Effector memory CD4-positive, alpha-beta T cell (primary cell): Measurements from ENCODE around the gene HSPA1L.
"Not testable (repeated sequence)": the region's sequence is repeated elsewhere in the genome, so short reads cannot be mapped to it uniquely, and the experiment has no call there.

ENCODE experiments used
- DNase-seq, 3 donors: peaks; one replicate each; pipeline ENCODE4 v3.0.0-alpha.2; 2020
- H3K27ac ChIP-seq: 2 replicates; pipeline ENCODE4 v1.7.0; 2013; ENCODE audit warnings: mild to moderate bottlenecking, low read length, moderate library complexity; ENCODE audit not compliant: insufficient read depth, poor library complexity, severe bottlenecking
- H3K27me3 ChIP-seq: replicated peaks from 2 replicates; pipeline ENCODE4 v1.7.0; 2013; ENCODE audit warnings: mild to moderate bottlenecking, low read length; ENCODE audit not compliant: insufficient read depth, control insufficient read depth, poor library complexity, severe bottlenecking
- H3K36me3 ChIP-seq: 2 replicates; pipeline ENCODE4 v1.7.0; 2013; ENCODE audit warnings: mild to moderate bottlenecking, low read length, moderate library complexity; ENCODE audit not compliant: control insufficient read depth, insufficient read depth
- H3K4me1 ChIP-seq: 2 replicates; pipeline ENCODE4 v1.7.0; 2013; ENCODE audit warnings: low read length, mild to moderate bottlenecking; ENCODE audit not compliant: control insufficient read depth, insufficient read depth, poor library complexity, severe bottlenecking
- H3K4me3 ChIP-seq: 2 replicates; pipeline ENCODE4 v1.7.0; 2013; ENCODE audit warnings: low read length, low read depth, mild to moderate bottlenecking; ENCODE audit not compliant: insufficient read depth, poor library complexity, severe bottlenecking
- H3K9me3 ChIP-seq: 2 replicates; pipeline ENCODE4 v1.7.0; 2013; ENCODE audit warnings: mild to moderate bottlenecking, low read length, moderate library complexity; ENCODE audit not compliant: control insufficient read depth

The HSPA1L gene

DNA sequence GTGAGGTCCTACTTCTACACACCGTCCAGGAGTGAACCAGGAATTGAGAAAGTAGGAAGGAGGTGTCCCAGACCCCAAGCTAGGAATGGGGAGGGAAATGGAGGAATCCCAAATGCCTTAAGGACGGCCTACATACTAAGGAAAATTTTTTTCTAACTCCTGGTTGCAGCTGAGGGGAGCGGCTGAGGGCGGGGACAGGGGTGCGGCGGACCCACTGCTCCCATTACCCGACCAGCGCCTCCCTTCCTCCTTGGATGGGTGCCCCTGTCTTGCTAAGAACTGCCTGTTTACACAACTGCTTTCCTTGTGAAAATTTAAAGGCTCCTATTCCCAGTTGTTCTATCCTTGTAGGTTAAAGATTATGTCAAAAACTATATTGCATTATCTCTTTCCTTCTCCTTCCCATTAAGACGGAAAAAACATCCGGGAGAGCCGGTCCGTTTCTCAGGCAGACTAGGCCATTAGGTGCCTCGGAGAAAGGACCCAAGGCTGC lies 11.8 kb upstream of the HSPA1L start:
- DNase-seq = no peak
- no peaks in the 10 kb centered on the region for H3K36me3 ChIP-seq
- H3K4me1 ChIP-seq = peaks cover 23% of the 10 kb centered on the region
- H3K27ac ChIP-seq = peak overlapping the region; percentile 80
- H3K27me3 ChIP-seq = no peaks in the 10 kb centered on the region
- peak overlapping the region; percentile 76 for H3K4me3 ChIP-seq
- no peaks in the 10 kb centered on the region for H3K9me3 ChIP-seq

DNA sequence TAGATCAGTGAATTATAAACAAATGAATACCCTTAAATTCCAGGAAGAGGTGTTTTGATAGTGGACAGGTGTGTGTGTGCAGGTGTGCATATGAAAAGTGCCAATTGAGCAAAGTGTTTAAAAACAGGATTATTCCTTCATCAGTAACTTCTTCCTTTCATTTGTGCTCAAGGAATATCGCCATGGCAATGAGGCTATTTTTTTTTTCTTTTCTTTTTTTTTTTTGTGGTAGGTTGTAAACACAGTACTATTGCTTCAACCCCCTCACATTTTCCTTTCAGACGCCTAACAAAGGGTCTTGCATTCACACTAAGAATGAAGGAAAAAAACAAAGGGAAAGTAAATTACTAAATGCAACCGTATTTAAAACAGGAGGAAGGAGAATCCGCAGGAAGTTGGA lies 10.5 kb upstream of the HSPA1L start:
- no peak overlapping the region for H3K4me3 ChIP-seq
- DNase-seq = no peak

DNA sequence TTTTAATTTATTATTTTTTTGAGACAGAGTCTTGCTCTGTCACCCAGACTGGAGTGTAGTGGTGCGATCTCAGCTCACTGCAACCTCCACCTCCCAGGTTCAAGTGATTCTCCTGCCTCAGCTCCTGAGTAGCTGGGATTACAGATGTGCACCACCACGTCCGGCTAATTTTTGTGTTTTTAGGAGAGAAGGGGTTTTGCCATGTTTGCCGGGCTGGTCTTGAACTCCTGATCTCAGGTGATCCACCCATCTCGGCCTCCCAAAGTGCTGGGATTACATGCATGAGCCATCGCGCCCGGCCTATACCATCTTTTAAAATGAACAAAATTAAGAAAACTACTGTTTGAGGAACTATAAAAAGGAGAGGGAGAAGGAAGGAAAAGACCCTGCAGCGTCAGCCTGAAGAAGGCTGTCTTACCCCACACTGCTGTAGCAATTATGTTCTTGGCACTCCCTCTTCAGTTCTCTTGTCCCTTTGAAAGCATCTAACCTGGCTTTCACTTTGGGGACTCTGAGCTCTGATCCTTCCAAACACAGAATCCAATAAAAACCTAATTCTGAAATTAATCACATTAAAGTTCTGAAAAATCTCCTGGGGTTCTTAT lies 8.6 kb upstream of the HSPA1L start:
- peak overlapping the region; percentile 11 for H3K27ac ChIP-seq
- DNase-seq = not testable (repeated sequence)

More for the DNA sequence above, 10.5 kb upstream of the HSPA1L start:
- no peak overlapping the region for H3K27ac ChIP-seq
- no peaks in the 10 kb centered on the region for H3K9me3 ChIP-seq
- H3K36me3 ChIP-seq = no peaks in the 10 kb centered on the region
- H3K27me3 ChIP-seq = no peaks in the 10 kb centered on the region
- peaks cover 25% of the 10 kb centered on the region for H3K4me1 ChIP-seq

DNA sequence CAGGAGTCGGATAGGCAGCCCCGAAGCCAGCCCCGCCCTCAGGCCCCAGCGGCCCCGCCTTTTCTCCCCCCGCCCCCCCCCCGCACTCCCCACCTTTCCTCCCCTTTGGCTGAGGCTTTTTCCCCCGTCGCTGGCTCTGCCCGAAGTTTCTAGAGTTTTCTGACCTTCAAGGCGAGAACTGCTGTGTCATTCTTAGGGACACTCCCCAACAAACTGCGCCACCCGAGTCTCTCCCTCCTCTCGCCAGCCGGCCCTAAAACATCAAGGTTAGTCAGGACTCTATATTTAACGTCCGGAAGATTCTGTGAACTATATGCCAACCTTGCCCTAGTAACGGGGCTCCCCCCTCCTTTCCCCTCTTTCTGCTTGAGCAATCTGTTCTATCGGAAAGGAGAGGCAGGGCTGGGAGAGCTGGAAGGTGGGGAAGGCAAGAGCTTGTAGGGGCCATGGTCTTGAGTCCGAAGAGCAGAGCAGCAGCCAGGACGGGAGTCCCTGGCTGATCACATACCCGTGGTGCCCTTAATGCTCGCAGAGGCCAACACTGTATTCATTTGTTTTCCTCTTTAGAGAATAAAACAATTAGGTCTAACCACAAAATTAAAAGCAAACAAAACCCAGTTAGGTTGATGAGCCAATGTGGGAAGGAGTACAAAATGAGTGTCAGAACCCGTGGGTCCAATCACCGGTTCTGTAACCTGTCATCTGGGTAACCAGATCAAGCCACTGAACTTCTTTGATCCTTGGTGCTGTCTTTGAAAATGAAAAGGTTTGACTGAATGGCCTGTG lies 7.1 kb upstream of the HSPA1L start:
- no peaks in the 10 kb centered on the region for H3K27me3 ChIP-seq
- peak overlapping the region; percentile 86 for H3K27ac ChIP-seq
- H3K4me1 ChIP-seq = peaks cover 26% of the 10 kb centered on the region
- H3K36me3 ChIP-seq = no peaks in the 10 kb centered on the region
- peak; percentile 46 to 55 (median 53) for DNase-seq
- H3K9me3 ChIP-seq = no peaks in the 10 kb centered on the region
- peak overlapping the region; percentile 73 for H3K4me3 ChIP-seq

More for the DNA sequence above, 8.6 kb upstream of the HSPA1L start:
- peaks cover 24% of the 10 kb centered on the region for H3K4me1 ChIP-seq
- H3K9me3 ChIP-seq, H3K36me3 ChIP-seq, H3K27me3 ChIP-seq, H3K4me3 ChIP-seq: not testable (repeated sequence)

DNA sequence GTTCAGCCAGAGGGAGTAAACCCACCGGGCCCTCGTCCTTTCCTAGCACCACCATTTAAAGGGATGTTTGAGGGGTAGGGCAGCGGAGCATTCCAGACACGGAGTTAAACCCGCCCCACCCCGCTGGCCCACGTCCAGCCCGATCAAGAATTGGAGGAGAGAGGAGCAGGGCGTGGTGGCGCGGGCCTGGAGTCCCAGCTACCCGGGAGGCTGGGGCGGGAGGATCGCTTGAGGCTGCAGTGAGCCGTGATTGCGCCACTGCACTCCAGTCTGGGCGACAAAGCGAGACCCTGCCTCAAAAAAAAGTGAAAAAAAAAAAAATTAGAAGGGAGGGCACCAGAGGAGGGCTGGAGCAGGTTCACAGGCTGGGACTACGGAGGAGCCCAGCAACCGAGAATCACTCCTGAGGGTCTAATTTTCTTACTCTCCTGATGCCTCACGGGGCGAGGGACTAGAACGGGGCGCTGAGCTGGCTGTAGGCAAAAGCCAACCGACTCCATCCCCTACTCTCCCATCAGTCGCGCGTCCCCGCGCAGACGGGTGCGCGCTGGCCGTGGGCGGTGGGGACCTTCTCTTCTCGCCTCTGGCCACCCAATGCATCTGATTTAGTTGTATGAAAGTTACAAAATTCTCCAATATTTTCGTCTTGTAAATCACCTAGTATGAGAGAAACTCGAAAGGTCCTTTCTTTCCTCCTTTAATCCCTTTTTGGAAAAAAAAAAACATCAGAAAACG lies 6.4 kb upstream of the HSPA1L start:
- H3K9me3 ChIP-seq = no peaks in the 10 kb centered on the region
- DNase-seq = no peak
- no peaks in the 10 kb centered on the region for H3K36me3 ChIP-seq
- H3K4me3 ChIP-seq = peak overlapping the region; percentile 73
- H3K27ac ChIP-seq = peak overlapping the region; percentile 86
- H3K4me1 ChIP-seq = peaks cover 21% of the 10 kb centered on the region
- H3K27me3 ChIP-seq = no peaks in the 10 kb centered on the region

DNA sequence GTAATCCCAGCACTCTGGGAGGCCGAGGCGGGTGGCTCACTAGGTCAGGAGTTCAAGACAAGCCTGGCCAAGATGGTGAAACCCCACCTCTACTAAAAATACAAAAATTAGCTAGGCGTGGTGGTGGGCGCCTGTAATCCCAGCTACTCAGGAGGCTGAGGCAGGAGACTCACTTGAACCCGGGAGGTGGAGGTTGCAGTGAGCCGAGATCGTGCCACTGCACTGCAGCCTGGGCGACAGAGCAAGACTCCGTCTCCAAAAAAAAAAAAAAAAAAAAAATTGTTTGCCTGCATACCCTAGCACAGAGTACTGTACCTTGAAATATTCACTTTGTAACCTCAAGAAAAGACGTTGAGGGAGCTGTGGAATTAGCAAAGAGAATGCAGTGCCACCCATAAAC lies 5.3 kb upstream of the HSPA1L start:
- not testable (repeated sequence) for H3K27ac ChIP-seq, DNase-seq, H3K36me3 ChIP-seq, H3K9me3 ChIP-seq, H3K4me3 ChIP-seq, H3K27me3 ChIP-seq
- H3K4me1 ChIP-seq = peaks cover 22% of the 10 kb centered on the region

DNA sequence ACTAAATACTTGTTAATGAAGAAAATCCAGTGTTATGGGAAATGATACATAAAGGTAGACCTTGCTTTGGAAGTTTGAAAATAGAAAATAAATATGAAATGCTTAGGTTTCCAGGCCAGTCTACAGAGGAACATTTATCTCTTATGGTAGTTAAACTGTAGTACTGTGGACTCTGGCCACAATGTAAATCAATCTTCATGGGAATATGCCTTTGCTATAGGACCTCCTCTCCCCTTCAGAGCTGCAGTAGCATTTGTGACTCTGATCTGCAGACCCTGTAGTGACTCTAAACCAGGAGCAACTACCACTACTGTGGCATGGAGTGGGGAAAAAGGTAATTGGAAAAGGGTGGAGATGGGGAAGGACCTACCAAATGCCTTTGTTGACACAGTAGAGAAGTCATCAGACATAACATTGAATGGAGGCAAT lies 4.8 kb upstream of the HSPA1L start:
- peaks cover 24% of the 10 kb centered on the region for H3K4me1 ChIP-seq
- no peaks in the 10 kb centered on the region for H3K9me3 ChIP-seq
- DNase-seq = no peak
- H3K27me3 ChIP-seq = no peaks in the 10 kb centered on the region
- no peaks in the 10 kb centered on the region for H3K36me3 ChIP-seq
- no peak overlapping the region for H3K4me3 ChIP-seq
- no peak overlapping the region for H3K27ac ChIP-seq

DNA sequence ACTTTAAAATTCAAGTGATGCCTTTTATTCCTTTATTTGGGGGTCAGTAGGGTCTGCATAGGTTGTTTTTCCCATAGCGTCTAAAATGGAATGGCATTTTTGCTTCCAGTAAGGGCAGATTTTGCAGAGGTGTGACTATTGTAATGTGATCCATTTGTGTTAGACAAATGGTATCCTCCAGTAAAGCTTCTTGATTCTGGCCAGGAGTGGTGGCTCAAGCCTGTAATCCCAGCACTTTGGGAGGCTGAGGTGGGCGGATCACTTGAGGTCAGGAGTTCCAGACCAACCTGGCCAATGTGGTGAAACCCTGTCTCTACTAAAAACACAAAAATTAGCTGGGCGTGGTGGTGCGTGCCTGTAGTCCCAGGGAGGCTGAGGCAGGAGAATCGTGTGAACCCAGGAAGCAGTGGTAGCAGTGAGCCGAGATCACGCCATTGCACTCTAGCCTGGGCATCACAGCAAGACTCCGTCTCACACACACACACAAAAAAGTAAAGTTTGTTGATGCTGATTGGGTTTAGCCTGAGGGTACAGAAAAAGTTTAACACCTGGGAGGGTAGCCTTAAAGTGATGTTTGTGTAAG lies 2.9 kb upstream of the HSPA1L start:
- not testable (repeated sequence) for H3K9me3 ChIP-seq, H3K27me3 ChIP-seq, H3K36me3 ChIP-seq, DNase-seq
- peaks cover 33% of the 10 kb centered on the region for H3K4me1 ChIP-seq
- peak overlapping the region; percentile 42 for H3K4me3 ChIP-seq
- peak overlapping the region; percentile 65 for H3K27ac ChIP-seq

DNA sequence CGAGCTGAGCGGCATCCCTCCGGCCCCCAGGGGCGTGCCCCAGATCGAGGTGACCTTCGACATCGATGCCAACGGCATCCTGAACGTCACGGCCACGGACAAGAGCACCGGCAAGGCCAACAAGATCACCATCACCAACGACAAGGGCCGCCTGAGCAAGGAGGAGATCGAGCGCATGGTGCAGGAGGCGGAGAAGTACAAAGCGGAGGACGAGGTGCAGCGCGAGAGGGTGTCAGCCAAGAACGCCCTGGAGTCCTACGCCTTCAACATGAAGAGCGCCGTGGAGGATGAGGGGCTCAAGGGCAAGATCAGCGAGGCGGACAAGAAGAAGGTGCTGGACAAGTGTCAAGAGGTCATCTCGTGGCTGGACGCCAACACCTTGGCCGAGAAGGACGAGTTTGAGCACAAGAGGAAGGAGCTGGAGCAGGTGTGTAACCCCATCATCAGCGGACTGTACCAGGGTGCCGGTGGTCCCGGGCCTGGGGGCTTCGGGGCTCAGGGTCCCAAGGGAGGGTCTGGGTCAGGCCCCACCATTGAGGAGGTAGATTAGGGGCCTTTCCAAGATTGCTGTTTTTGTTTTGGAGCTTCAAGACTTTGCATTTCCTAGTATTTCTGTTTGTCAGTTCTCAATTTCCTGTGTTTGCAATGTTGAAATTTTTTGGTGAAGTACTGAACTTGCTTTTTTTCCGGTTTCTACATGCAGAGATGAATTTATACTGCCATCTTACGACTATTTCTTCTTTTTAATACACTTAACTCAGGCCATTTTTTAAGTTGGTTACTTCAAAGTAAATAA lies 2.2 kb upstream of the HSPA1L start:
- H3K9me3 ChIP-seq = not testable (repeated sequence)
- peak in 1 of 3 donors; percentile 20 for DNase-seq
- peak overlapping the region; percentile 65 for H3K27ac ChIP-seq

More for the DNA sequence above, 2.2 kb upstream of the HSPA1L start:
- H3K4me1 ChIP-seq = peaks cover 31% of the 10 kb centered on the region
- peak overlapping the region; percentile 42 for H3K4me3 ChIP-seq
- not testable (repeated sequence) for H3K36me3 ChIP-seq, H3K27me3 ChIP-seq
